Measurements from ENCODE around the gene SLC2A6.

DNA sequence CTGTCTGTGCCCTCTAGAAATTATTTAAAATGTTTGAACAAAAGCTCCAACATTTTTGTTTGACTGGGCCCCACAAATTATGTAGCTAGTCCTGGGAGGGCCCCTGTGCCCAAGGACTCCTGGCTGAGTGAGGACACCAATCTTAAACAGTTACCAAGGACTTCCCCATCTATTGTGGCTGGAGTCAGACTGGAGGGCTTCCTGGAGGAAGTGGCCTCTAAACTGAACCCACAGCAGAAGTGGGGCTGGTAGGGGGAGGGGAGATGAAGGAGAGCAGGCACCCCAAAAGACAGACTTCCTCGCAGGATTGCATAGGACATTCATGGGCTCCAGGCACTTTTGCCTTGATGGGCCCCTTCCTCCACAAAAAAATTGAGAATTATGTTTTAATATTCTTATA is 48.7 kb downstream of the SLC2A6 start:
- TF ChIP-seq, protein P1, sequence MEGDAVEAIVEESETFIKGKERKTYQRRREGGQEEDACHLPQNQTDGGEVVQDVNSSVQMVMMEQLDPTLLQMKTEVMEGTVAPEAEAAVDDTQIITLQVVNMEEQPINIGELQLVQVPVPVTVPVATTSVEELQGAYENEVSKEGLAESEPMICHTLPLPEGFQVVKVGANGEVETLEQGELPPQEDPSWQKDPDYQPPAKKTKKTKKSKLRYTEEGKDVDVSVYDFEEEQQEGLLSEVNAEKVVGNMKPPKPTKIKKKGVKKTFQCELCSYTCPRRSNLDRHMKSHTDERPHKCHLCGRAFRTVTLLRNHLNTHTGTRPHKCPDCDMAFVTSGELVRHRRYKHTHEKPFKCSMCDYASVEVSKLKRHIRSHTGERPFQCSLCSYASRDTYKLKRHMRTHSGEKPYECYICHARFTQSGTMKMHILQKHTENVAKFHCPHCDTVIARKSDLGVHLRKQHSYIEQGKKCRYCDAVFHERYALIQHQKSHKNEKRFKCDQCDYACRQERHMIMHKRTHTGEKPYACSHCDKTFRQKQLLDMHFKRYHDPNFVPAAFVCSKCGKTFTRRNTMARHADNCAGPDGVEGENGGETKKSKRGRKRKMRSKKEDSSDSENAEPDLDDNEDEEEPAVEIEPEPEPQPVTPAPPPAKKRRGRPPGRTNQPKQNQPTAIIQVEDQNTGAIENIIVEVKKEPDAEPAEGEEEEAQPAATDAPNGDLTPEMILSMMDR (conservative IDR thresholded peaks at IDR 0.05; ENCODE audit: low read length) = no peak
- no peak for TF ChIP-seq EZH2phosphoT487 (IDR thresholded peaks at IDR 0.05; ENCODE audit: borderline replicate concordance)
